OCI-LY7 (cell line): ENCODE measurements around the gene SLC39A3.

Experiments
- CTCF ChIP-seq: fragments of 200-600 bp; sonication (generic); conservative IDR thresholded peaks from 2 replicates; pipeline ENCODE4 v1.5.1; 2014; ENCODE audit warnings: mild to moderate bottlenecking, antibody characterized with exemption, low read length, moderate library complexity, mixed read lengths
- EZH2phosphoT487 ChIP-seq: fragments of 200-600 bp; sonication (generic); IDR thresholded peaks from 2 replicates; pipeline ENCODE4 v1.6.1; 2018; ENCODE audit warnings: low read depth, borderline replicate concordance, mild to moderate bottlenecking, mixed run types, antibody characterized with exemption, low read length, moderate library complexity, mixed read lengths

- TF ChIP-seq CTCF (no peak), EZH2phosphoT487 (no peak)
Measured at GRCh38 chr19:2717638-2718541, 21.9 kb downstream of the SLC39A3 start.
